ENCODE measurements around the gene ZNF140. TPM values are rescaled to one million over a fixed set of nuclear protein-coding genes. Genes with fewer than 3 reads are reported as not detected.

The ZNF140 gene
- total RNA-seq, 8 experiments from 2014 or later = 11.6 to 28.7 (median 24.9) TPM

DNA sequence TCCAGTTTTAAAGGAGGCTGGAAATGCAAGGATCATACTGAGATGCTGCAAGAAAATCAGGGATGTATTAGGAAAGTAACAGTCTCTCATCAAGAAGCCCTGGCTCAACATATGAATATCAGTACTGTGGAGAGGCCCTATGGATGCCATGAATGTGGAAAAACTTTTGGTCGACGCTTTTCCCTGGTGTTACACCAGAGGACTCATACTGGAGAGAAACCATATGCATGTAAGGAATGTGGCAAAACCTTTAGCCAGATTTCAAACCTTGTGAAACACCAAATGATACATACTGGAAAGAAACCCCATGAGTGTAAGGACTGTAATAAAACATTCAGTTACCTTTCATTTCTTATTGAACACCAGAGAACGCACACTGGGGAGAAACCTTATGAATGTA lies 24.9 kb downstream of the ZNF140 start:
- H3K27ac ChIP-seq = no peak overlapping the region
- in situ Hi-C loops (cut with MboI; ENCODE audit: low pct_unique_long_range_greater_than_20kb in 2 of 9, low sequenced_read_pairs in 9 of 9, unreplicated experiment in 9 of 9) = no loop called here
- no peak for ATAC-seq (replicated peaks in 6 of 8)
- H3K4me1 ChIP-seq (replicated peaks in 1 of 2) = no peaks in the 10 kb centered on the region
- WGBS, 10 experiments = 80 to 100% (median 94%) methylated on average over 1 to 3 of the region's 3 CpGs; no CpG with 5 or more reads in 2 of the 10 experiments
- no peak overlapping the region for H3K4me3 ChIP-seq

DNA sequence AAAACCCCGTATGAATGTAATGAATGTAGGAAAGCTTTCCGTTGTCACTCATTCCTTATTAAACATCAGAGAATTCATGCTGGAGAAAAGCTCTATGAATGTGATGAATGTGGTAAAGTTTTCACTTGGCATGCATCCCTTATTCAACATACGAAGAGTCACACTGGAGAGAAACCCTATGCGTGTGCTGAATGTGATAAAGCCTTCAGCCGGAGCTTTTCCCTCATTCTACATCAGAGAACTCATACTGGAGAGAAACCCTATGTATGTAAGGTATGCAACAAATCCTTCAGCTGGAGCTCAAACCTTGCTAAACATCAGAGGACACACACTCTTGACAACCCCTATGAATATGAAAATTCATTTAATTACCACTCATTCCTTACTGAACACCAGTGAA lies 25.5 kb downstream of the ZNF140 start:
- no peak for ATAC-seq (replicated peaks in 6 of 8)
- in situ Hi-C loops (cut with MboI; ENCODE audit: low pct_unique_long_range_greater_than_20kb in 2 of 9, low sequenced_read_pairs in 9 of 9, unreplicated experiment in 9 of 9) = no loop called here
- Histone ChIP-seq H3K4me3 (no peak overlapping the region), H3K27ac (no peak overlapping the region), H3K4me1 (replicated peaks in 1 of 2) (no peaks in the 10 kb centered on the region)
- 90 to 100% (median 97%) methylated on average over 1 to 5 of the region's 5 CpGs; no CpG with 5 or more reads in 3 of the 10 experiments for WGBS, 10 experiments

DNA sequence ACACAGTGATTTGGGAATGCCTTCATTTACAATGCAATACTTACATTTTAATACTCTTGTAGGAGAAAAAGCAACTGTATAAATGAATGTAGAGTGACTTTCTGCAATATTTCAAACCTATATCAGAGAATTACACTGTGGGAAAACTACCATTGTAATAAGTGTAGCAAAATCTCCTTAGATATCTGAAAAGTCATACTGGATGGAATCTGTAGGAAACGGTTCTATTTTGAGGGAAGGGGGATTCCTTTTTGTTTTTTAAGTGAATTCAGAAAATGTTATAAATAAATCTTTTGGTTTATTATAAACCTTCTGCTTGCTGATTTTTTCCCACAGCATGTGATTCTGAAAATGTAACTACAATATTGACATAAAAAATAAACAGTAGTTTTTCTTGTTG lies 26.4 kb downstream of the ZNF140 start:
- in situ Hi-C loops (cut with MboI; ENCODE audit: low pct_unique_long_range_greater_than_20kb in 2 of 9, low sequenced_read_pairs in 9 of 9, unreplicated experiment in 9 of 9) = no loop called here
- WGBS, 10 experiments = 85 to 100% (median 100%) methylated on average over 1 of the region's 1 CpG; no CpG with 5 or more reads in 1 of the 10 experiments
- Histone ChIP-seq H3K4me1 (replicated peaks in 1 of 2) (no peaks in the 10 kb centered on the region), H3K27ac (no peak overlapping the region), H3K4me3 (no peak overlapping the region)
- no peak for ATAC-seq (replicated peaks in 6 of 8)

DNA sequence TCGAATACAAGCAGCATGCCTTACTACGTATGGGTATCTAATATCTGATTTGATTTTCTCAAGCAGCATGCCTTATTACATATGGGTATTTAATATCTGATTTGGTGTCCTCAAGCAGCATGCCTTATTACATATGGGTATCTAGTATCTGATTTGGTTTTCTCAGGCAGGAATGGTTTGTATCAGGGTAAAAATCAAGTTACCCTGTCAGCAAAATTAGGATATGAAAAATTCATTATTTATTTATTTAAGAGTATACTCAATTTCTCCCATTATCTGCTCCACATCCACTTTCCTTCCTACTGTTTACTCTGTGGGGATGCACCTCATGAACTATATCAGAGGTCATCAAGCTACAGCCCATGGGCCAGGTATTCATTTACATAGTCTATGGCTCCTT lies 27.4 kb downstream of the ZNF140 start:
- ATAC-seq (replicated peaks in 6 of 8) = no peak
- in situ Hi-C loops (cut with MboI; ENCODE audit: low pct_unique_long_range_greater_than_20kb in 2 of 9, low sequenced_read_pairs in 9 of 9, unreplicated experiment in 9 of 9) = no loop called here
- Histone ChIP-seq H3K27ac (no peak overlapping the region), H3K4me3 (no peak overlapping the region), H3K4me1 (replicated peaks in 1 of 2) (no peaks in the 10 kb centered on the region)
- 73 to 100% (median 86%) methylated on average over 1 to 2 of the region's 2 CpGs; no CpG with 5 or more reads in 4 of the 10 experiments for WGBS, 10 experiments

DNA sequence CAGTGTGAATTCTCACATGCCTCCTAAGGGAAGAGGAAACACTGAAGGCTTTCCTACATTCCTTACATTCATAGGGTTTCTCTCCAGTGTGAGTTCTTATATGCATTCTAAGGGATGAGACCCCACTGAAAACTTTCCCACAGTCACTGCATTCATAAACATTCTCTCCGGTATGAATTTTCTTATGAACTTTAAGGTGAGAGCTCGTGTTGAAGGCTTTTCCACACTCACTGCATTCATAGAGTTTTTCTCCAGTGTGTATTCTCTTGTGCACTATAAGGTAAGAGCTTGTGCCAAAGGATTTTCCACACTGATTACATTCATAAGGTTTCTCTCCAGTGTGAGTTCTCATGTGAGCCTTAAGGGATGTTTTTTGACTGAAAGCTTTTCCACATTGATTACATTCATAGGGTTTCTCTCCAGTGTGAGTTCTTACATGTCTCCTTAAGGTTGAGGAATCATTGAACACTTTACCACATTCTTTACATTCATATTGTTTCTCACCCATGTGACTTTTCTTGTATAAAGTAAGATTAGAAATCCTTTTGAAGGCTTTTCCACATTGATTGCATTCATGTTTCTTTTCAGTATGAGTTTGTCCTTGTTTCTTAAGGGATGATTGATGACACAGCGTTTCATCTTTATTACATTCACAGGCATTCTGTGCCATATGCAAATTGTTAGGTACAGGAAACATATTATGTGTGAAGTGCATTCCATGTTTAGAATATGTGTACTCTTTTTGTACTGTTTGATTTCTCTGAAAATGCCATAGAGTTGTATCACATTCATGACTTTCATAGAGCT lies 39.9 kb downstream of the ZNF140 start:
- H3K4me1 ChIP-seq (replicated peaks in 1 of 2) = no peaks in the 10 kb centered on the region
- WGBS, 10 experiments = 22 to 100% (median 93%) methylated on average over 1 to 3 of the region's 3 CpGs
- ATAC-seq (replicated peaks in 6 of 8) = no peak
- no peak overlapping the region for H3K27ac ChIP-seq
- H3K4me3 ChIP-seq = no peak overlapping the region
- in situ Hi-C loops (cut with MboI; ENCODE audit: low pct_unique_long_range_greater_than_20kb in 2 of 9, low sequenced_read_pairs in 9 of 9, unreplicated experiment in 9 of 9) = no loop called here

DNA sequence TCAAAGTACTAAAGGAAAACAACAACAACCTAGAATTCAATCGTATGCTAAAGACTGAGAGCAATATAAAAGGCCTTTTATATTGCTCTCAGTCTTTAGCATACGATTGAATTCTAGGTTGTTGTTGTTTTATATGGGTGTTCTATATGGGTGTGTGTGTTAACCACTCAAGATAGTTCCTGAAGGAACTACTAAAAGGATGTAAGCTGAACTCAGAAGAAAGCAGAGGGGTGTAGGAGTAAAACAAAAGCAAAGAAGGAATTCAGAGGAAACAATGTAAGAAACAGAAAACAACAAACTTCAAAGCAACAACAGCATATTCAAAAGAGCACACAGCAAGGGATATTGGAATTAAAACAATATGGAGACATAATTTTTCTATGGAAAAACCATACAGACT lies 44.0 kb downstream of the ZNF140 start:
- peaks cover 0 to 3% of the 10 kb centered on the region in 2 donors for H3K4me1 ChIP-seq (replicated peaks in 1 of 2)
- 40 to 100% (median 100%) methylated on average over 1 to 2 of the region's 2 CpGs; no CpG with 5 or more reads in 1 of the 10 experiments for WGBS, 10 experiments
- in situ Hi-C loops (cut with MboI; ENCODE audit: low pct_unique_long_range_greater_than_20kb in 2 of 9, low sequenced_read_pairs in 9 of 9, unreplicated experiment in 9 of 9) = no loop called here

DNA sequence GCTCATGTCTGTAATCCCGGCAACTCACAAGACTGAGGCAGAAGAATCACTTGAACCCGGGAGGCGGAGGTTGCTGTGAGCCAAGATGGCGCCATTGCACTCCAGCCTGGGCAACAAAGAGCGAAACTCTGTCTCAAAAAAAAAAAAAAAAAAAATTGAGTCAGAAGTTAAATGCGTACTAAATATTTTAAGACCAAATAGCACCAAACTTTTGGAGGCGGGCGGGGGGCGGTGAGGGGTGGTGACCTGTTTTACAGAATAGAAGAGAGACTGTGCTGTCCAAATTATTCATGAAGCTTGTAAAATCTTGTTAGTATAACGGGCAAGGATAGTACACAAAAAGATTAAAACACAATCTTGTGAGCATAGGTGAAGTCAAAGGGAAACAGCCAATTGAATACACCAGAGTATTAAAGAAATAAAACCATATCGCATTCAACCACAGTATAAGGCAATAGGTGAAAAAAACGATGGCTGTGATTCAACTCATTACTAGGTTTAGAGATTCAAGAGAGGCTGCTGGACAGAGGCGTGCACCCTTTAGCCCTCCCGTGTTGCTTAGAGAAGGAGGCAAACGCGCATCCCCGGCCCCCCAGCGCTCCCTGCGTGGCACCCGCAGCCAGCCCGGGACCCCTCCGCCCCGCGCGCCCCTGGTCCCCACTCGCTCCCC lies 48.8 kb downstream of the ZNF140 start:
- WGBS, 10 experiments = 0 to 93% (median 63%) methylated on average over 1 to 12 of the region's 26 CpGs
- Histone ChIP-seq H3K4me1 (replicated peaks in 1 of 2) (peaks cover 0 to 6% of the 10 kb centered on the region in 2 donors), H3K4me3 (peak overlapping the region; percentile 54 to 91 (median 73)), H3K27ac (peak overlapping the region; percentile 78 to 91)
- ATAC-seq (replicated peaks in 6 of 8) = peak in 2 of 8 experiments; percentile 15 to 16
- in situ Hi-C loops (cut with MboI; ENCODE audit: low pct_unique_long_range_greater_than_20kb in 2 of 9, low sequenced_read_pairs in 9 of 9, unreplicated experiment in 9 of 9) = no loop called here

More for the DNA sequence above, 44.0 kb downstream of the ZNF140 start:
- ATAC-seq (replicated peaks in 6 of 8) = no peak
- no peak overlapping the region for H3K27ac ChIP-seq
- H3K4me3 ChIP-seq = no peak overlapping the region

- peak; percentile 89 to 98 (median 97) for ATAC-seq (replicated peaks in 6 of 8)
- 0 to 15% (median 1%) methylated on average over 2 to 18 of the region's 87 CpGs; no CpG with 5 or more reads in 6 of the 10 experiments for WGBS, 10 experiments
- in situ Hi-C loops (cut with MboI; ENCODE audit: low pct_unique_long_range_greater_than_20kb in 2 of 9, low sequenced_read_pairs in 9 of 9, unreplicated experiment in 9 of 9) = no loop called here
- H3K4me3 ChIP-seq = peak within 1 kb of the TSS; percentile 54 to 91 (median 73)
- peaks cover 0 to 6% of the 10 kb centered on the region in 2 donors for H3K4me1 ChIP-seq (replicated peaks in 1 of 2)
- H3K27ac ChIP-seq = peak within 1 kb of the TSS; percentile 78 to 91
These were observed 49.5 kb downstream of the ZNF140 start, which contains the start of the genes ZNF10 and ZNF891 for GRCh38 chr12:133130038-133130807. Gene ZNF10, plus strand, starts transcription at chr12:133130627. Its CDS starts 13,866 bp downstream, at chr12:133144493. Gene ZNF891, minus strand, starts transcription at chr12:133130274. Its CDS starts 8,356 bp downstream, at chr12:133121918.

DNA sequence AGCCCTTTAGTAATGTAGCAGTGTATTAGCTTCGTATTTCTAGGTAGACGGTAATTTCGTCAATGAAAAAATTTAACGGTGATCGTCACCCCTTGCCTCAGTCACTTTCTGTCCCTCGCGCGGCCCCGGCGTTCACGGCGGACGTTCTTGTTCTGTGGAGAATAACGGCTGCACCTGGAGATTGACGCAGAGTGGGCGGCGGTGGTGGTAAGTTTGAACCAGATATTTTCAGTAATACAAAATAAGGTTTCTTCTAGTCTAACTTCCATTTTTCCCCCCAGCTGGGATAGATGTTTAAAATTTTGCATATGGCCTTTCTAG lies 50.0 kb downstream of the ZNF140 start:
- ATAC-seq (replicated peaks in 6 of 8) = peak in 4 of 8 experiments; percentile 0 to 12 (median 4)
- peak overlapping the region; percentile 78 to 91 for H3K27ac ChIP-seq
- peaks cover 0 to 6% of the 10 kb centered on the region in 2 donors for H3K4me1 ChIP-seq (replicated peaks in 1 of 2)
- in situ Hi-C loops (cut with MboI; ENCODE audit: low pct_unique_long_range_greater_than_20kb in 2 of 9, low sequenced_read_pairs in 9 of 9, unreplicated experiment in 9 of 9) = no loop called here
- 0 to 42% (median 16%) methylated on average over 2 to 13 of the region's 17 CpGs; no CpG with 5 or more reads in 2 of the 10 experiments for WGBS, 10 experiments
- H3K4me3 ChIP-seq = peak overlapping the region; percentile 54 to 91 (median 73)

- Histone ChIP-seq H3K4me3 (no peak overlapping the region), H3K27ac (no peak overlapping the region), H3K4me1 (replicated peaks in 1 of 2) (peaks cover 0 to 3% of the 10 kb centered on the region in 2 donors)
- in situ Hi-C loops (cut with MboI; ENCODE audit: low pct_unique_long_range_greater_than_20kb in 2 of 9, low sequenced_read_pairs in 9 of 9, unreplicated experiment in 9 of 9) = no loop called here
- 57 to 100% (median 89%) methylated on average over 1 to 2 of the region's 2 CpGs; no CpG with 5 or more reads in 2 of the 10 experiments for WGBS, 10 experiments
- no peak for ATAC-seq (replicated peaks in 6 of 8)
These were observed 55.0 kb downstream of the ZNF140 start for GRCh38 chr12:133135747-133136146.

- Histone ChIP-seq H3K4me1 (replicated peaks in 1 of 2) (no peaks in the 10 kb centered on the region), H3K4me3 (no peak overlapping the region), H3K27ac (no peak overlapping the region)
- 50 to 100% (median 94%) methylated on average over 1 to 2 of the region's 2 CpGs; no CpG with 5 or more reads in 2 of the 10 experiments for WGBS, 10 experiments
- in situ Hi-C loops (cut with MboI; ENCODE audit: low pct_unique_long_range_greater_than_20kb in 2 of 9, low sequenced_read_pairs in 9 of 9, unreplicated experiment in 9 of 9) = no loop called here
- ATAC-seq (replicated peaks in 6 of 8) = no peak
These were observed 65.3 kb downstream of the ZNF140 start for GRCh38 chr12:133145981-133146380.

DNA sequence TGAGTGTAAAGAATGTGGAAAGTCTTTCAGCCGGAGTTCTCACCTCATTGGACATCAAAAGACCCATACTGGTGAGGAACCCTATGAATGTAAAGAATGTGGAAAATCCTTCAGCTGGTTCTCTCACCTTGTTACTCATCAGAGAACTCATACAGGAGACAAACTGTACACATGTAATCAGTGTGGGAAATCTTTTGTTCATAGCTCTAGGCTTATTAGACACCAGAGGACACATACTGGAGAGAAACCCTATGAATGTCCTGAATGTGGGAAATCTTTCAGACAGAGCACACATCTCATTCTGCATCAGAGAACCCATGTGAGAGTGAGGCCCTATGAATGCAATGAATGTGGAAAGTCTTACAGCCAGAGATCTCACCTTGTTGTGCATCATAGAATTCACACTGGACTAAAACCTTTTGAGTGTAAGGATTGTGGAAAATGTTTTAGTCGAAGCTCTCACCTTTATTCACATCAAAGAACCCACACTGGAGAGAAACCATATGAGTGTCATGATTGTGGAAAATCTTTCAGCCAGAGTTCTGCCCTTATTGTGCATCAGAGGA lies 75.5 kb downstream of the ZNF140 start:
- ATAC-seq (replicated peaks in 6 of 8) = no peak
- in situ Hi-C loops (cut with MboI; ENCODE audit: low pct_unique_long_range_greater_than_20kb in 2 of 9, low sequenced_read_pairs in 9 of 9, unreplicated experiment in 9 of 9) = no loop called here
- Histone ChIP-seq H3K4me3 (no peak overlapping the region), H3K27ac (no peak overlapping the region), H3K4me1 (replicated peaks in 1 of 2) (no peaks in the 10 kb centered on the region)
- 46 to 100% (median 100%) methylated on average over 1 to 2 of the region's 2 CpGs; no CpG with 5 or more reads in 3 of the 10 experiments for WGBS, 10 experiments
